Progenitor cell of endocrine pancreas (in vitro differentiated cells): ENCODE measurements around the gene EFNB2. TPM values are rescaled to one million over a fixed set of nuclear protein-coding genes. Genes with fewer than 3 reads are reported as not detected.

Source experiments
- DNase-seq: peaks from one replicate; pipeline ENCODE4 v3.0.0; 2021; ENCODE audit warnings: low spot score; ENCODE audit not compliant: unreplicated experiment
- H3K27ac Mint-ChIP-seq: 2 replicates; pipeline ENCODE4 v1.8.0; 2021; ENCODE audit warnings: mild to moderate bottlenecking, moderate library complexity, mixed read lengths
- H3K27me3 Mint-ChIP-seq: 2 replicates; pipeline ENCODE4 v1.8.0; 2021; ENCODE audit warnings: mixed read lengths
- H3K36me3 Mint-ChIP-seq: 2 replicates; pipeline ENCODE4 v1.8.0; 2022; ENCODE audit warnings: mixed read lengths; ENCODE audit not compliant: insufficient read depth
- H3K4me1 Mint-ChIP-seq: 2 replicates; pipeline ENCODE4 v1.8.0; 2021; ENCODE audit warnings: low read depth, mixed read lengths
- H3K4me3 Mint-ChIP-seq: 2 replicates; pipeline ENCODE4 v1.8.0; 2021; ENCODE audit warnings: low read depth, mild to moderate bottlenecking, moderate library complexity, mixed read lengths
- H3K9me3 Mint-ChIP-seq: 2 replicates; pipeline ENCODE4 v1.8.0; 2021; ENCODE audit warnings: low read depth, mixed read lengths
- CTCF ChIP-seq: fragments of 200-600 bp; sonication (generic); IDR thresholded peaks from one replicate; pipeline ENCODE4 v1.5.0; 2021; ENCODE audit warnings: antibody characterized with exemption, mild to moderate bottlenecking; ENCODE audit not compliant: unreplicated experiment
- total RNA-seq: library from RNA; stranded (reverse); gene quantifications from 2 replicates; pipeline ENCODE4 v1.2.1, GENCODE V29; 2021

EFNB2 gene
- total RNA-seq, 1 donor from 2014 or later = 44.2 TPM

GRCh38 chr13:106486287-106486686 is 49.2 kb downstream of the EFNB2 start:
- TF ChIP-seq CTCF = no peak
- Mint-ChIP-seq H3K27me3 (no peaks in the 10 kb centered on the region), H3K4me1 (peaks cover 11% of the 10 kb centered on the region), H3K36me3 (peaks cover 4% of the 10 kb centered on the region), H3K27ac (no peak overlapping the region), H3K4me3 (no peak overlapping the region), H3K9me3 (no peaks in the 10 kb centered on the region)
- DNase-seq = no peak

GRCh38 chr13:106484537-106485193 is 50.8 kb downstream of the EFNB2 start:
- Mint-ChIP-seq H3K4me1 (peaks cover 20% of the 10 kb centered on the region), H3K27ac (no peak overlapping the region), H3K36me3 (peaks cover 1% of the 10 kb centered on the region), H3K27me3 (no peaks in the 10 kb centered on the region), H3K4me3 (no peak overlapping the region), H3K9me3 (no peaks in the 10 kb centered on the region)
- TF ChIP-seq CTCF = no peak
- no peak for DNase-seq

GRCh38 chr13:106484084-106484483 is 51.4 kb downstream of the EFNB2 start:
- no peaks in the 10 kb centered on the region for H3K36me3 Mint-ChIP-seq

GRCh38 chr13:106481919-106482318 is 53.5 kb downstream of the EFNB2 start:
- Mint-ChIP-seq H3K4me1 (peaks cover 9% of the 10 kb centered on the region), H3K4me3 (no peak overlapping the region), H3K27ac (no peak overlapping the region), H3K36me3 (no peaks in the 10 kb centered on the region), H3K27me3 (no peaks in the 10 kb centered on the region), H3K9me3 (no peaks in the 10 kb centered on the region)
- no peak for TF ChIP-seq CTCF
- no peak for DNase-seq

More at GRCh38 chr13:106484084-106484483, 51.4 kb downstream of the EFNB2 start:
- Mint-ChIP-seq H3K9me3 (no peaks in the 10 kb centered on the region), H3K27ac (no peak overlapping the region), H3K4me3 (no peak overlapping the region), H3K4me1 (peaks cover 16% of the 10 kb centered on the region), H3K27me3 (no peaks in the 10 kb centered on the region)
- DNase-seq = no peak
- no peak for TF ChIP-seq CTCF

GRCh38 chr13:106480351-106480910 is 55.0 kb downstream of the EFNB2 start:
- no peaks in the 10 kb centered on the region for H3K36me3 Mint-ChIP-seq
- no peak for DNase-seq
- no peak for TF ChIP-seq CTCF
- no peak overlapping the region for H3K4me3 Mint-ChIP-seq
- no peak overlapping the region for H3K27ac Mint-ChIP-seq
- H3K27me3 Mint-ChIP-seq = no peaks in the 10 kb centered on the region
- H3K9me3 Mint-ChIP-seq = no peaks in the 10 kb centered on the region
- H3K4me1 Mint-ChIP-seq = peaks cover 18% of the 10 kb centered on the region
